C4-2B (cell line): Measurements from ENCODE around the gene L3MBTL2.
"Not testable (repeated sequence)": the region's sequence is repeated elsewhere in the genome, so short reads cannot be mapped to it uniquely, and the experiment has no call there.

Experiments
- H3K27ac ChIP-seq: fragments of 450-650 bp; 2 replicates; pipeline ENCODE4 v1.5.1; 2017
- ZFX ChIP-seq: fragments of 450-650 bp; IDR thresholded peaks from 2 replicates; pipeline ENCODE4 v1.6.1; 2017
- TF ChIP-seq, protein P1 (sequence below): fragments of 450-650 bp; conservative IDR thresholded peaks from 2 replicates; pipeline ENCODE4 v1.5.1; 2017; ENCODE audit warnings: mild to moderate bottlenecking

L3MBTL2 gene

DNA sequence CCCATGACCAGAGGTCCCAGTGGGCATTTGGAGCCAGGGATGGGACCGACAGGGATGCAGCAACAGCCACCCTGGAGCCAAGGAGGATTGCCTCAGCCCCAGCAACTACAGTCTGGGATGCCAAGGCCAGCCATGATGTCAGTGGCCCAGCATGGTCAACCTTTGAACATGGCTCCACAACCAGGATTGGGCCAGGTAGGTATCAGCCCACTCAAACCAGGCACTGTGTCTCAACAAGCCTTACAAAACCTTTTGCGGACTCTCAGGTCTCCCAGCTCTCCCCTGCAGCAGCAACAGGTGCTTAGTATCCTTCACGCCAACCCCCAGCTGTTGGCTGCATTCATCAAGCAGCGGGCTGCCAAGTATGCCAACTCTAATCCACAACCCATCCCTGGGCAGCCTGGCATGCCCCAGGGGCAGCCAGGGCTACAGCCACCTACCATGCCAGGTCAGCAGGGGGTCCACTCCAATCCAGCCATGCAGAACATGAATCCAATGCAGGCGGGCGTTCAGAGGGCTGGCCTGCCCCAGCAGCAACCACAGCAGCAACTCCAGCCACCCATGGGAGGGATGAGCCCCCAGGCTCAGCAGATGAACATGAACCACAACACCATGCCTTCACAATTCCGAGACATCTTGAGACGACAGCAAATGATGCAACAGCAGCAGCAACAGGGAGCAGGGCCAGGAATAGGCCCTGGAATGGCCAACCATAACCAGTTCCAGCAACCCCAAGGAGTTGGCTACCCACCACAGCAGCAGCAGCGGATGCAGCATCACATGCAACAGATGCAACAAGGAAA, 27.3 kb upstream of the L3MBTL2 start:
- no peak overlapping the region for H3K27ac ChIP-seq
- no peak for TF ChIP-seq ZFX
- TF ChIP-seq, protein P1, sequence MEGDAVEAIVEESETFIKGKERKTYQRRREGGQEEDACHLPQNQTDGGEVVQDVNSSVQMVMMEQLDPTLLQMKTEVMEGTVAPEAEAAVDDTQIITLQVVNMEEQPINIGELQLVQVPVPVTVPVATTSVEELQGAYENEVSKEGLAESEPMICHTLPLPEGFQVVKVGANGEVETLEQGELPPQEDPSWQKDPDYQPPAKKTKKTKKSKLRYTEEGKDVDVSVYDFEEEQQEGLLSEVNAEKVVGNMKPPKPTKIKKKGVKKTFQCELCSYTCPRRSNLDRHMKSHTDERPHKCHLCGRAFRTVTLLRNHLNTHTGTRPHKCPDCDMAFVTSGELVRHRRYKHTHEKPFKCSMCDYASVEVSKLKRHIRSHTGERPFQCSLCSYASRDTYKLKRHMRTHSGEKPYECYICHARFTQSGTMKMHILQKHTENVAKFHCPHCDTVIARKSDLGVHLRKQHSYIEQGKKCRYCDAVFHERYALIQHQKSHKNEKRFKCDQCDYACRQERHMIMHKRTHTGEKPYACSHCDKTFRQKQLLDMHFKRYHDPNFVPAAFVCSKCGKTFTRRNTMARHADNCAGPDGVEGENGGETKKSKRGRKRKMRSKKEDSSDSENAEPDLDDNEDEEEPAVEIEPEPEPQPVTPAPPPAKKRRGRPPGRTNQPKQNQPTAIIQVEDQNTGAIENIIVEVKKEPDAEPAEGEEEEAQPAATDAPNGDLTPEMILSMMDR: no peak

DNA sequence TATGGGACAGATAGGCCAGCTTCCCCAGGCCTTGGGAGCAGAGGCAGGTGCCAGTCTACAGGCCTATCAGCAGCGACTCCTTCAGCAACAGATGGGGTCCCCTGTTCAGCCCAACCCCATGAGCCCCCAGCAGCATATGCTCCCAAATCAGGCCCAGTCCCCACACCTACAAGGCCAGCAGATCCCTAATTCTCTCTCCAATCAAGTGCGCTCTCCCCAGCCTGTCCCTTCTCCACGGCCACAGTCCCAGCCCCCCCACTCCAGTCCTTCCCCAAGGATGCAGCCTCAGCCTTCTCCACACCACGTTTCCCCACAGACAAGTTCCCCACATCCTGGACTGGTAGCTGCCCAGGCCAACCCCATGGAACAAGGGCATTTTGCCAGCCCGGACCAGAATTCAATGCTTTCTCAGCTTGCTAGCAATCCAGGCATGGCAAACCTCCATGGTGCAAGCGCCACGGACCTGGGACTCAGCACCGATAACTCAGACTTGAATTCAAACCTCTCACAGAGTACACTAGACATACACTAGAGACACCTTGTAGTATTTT, 26.6 kb upstream of the L3MBTL2 start:
- TF ChIP-seq, protein P1: no peak
- TF ChIP-seq ZFX: no peak
- H3K27ac ChIP-seq: no peak overlapping the region

DNA sequence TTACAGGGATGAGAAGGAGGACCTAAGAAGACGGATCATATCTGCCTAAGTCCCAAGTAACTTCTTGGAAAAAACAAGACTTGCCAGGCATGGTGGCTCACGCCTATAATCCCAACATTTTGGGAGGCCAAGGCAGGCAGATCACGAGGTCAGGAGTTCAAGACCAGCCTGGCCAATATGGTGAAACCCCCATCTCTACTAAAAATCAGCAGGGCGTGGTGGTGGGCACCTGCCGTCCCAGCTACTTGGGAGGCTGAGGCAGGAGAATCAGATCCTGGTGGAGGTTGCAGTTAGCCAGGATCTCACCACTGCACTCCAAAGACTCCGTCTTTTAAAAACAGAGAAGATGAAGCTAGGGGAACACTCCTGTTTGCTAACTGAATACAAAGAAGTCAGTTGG, 24.8 kb upstream of the L3MBTL2 start:
- H3K27ac ChIP-seq: not testable (repeated sequence)

DNA sequence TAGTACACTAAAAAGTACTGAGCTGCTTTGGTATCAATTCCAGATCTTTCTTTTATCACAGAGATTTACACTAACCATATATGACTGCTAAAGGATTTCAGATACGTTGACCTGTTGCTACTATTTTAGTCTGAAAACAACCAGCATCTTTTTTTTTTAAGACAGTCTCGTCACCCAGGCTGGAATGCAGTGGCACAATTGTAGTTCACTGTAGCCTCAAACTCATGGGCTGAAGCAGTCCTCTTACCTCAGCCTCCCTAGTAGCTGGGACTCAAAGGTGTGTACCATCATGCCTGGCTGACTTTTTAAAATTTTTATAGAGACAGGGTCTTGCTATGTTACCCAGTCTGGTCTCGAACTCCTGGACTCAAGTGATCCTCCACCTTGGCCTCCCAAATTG, 24.2 kb upstream of the L3MBTL2 start:
- no peak overlapping the region for H3K27ac ChIP-seq
- no peak for TF ChIP-seq ZFX
- TF ChIP-seq, protein P1: no peak

DNA sequence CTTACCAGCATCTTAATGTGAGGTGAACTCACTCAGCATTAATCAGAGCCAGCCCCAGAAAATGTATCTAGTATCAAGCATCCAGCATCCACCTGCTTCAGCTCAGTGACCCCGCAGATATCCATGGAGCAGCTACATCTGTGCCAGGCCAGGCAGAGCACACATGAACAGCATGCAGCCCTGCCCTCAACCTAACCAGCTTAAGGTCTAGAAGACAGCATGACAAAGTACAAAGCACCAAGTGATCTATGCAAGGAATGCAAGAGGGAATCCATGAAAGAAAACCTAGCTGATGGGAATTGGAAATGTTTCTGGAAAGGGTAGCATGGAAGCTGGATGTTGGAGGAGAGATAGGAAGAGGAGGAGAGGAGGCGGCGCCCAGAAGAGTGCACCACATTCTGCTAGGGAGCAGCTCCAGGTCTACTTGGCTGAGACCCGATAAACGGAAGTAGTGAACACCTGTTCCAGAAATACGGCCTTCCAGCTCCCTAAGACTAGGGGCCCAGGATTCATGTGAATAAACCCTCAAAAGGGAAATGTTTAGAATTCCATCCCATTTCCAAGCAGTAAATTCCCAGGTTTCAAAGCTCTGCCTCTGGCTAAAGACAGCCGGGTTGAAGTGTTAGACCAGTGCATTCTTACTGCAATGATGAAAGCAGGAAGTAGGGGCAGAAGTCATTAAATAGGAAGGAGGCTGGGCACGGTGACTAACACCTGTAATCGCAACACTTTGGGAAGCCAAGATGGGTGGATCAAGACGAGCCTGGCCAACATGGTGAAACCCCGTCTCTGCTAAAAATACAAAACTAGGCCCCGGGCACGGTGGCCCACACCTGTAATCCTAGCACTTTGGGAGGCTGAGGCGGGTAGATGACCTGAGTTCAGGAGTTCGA, 23.5 kb upstream of the L3MBTL2 start:
- TF ChIP-seq ZFX: no peak
- TF ChIP-seq, protein P1: no peak
- H3K27ac ChIP-seq: no peak overlapping the region

DNA sequence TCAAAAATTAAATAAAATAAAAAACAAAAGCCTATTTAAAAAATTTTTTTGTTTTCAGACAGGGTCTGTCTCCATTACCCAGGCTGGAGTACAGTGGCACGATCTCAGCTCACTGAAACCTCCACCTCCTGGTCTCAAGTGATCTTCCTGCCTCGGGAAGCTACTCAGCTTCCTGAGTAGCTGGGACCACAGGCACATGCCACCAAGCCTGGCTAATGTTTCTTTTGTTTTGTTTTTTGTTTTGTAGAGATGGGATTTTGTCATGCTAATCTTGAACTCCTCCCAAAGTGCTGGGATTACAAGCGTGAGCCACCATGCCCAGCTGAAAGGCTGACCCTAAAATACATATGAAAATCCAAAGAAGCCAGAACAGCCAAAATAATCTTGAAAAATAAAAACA, 20.4 kb upstream of the L3MBTL2 start:
- no peak overlapping the region for H3K27ac ChIP-seq
- no peak for TF ChIP-seq ZFX
- TF ChIP-seq, protein P1: no peak

DNA sequence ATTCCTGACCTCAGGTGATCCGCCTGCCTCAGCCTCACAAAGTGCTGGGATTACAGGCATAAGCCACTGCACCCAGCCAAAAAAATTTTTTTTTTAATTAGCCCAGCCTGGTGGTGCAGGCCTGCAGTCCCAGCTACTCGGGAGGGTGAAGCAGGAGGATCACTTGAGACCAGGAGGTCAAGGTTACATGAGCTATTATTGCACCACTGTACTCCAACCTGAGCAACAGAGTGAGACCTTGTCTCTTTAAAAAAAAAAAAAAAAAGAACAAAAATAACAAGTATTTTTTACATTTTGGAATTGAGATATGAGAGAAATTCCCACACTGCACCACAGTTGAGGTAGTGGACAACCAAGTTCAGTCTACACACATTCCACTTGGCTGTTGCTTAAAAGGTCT, 13.6 kb upstream of the L3MBTL2 start:
- H3K27ac ChIP-seq: no peak overlapping the region
- TF ChIP-seq ZFX: no peak
- TF ChIP-seq, protein P1: no peak
